H1 (cell line): Measurements from ENCODE around the gene HABP4. TPM values are rescaled to one million over a fixed set of nuclear protein-coding genes. Genes with fewer than 3 reads are reported as not detected.

Experiments
- CTCF ChIA-PET: fragments of 300-600 bp; sonication (Branson Sonifier 250); formaldehyde crosslinking; loops from one replicate; lab custom pipeline; 2021; ENCODE audit not compliant: partially characterized antibody; lab: Charles Lee
- POLR2A ChIA-PET: fragments of 300-600 bp; sonication (Branson Sonifier 250); formaldehyde crosslinking; loops from one replicate; lab custom pipeline; 2021; ENCODE audit warnings: inconsistent platforms; ENCODE audit not compliant: partially characterized antibody; lab: Charles Lee
- DNase-seq, 2 experiments: peaks; one replicate each; pipeline versions ENCODE4 v3.0.0 to v3.0.0-alpha.2; 2010 to 2022; ENCODE audit warnings: low spot score in 2 of 2, low read depth in 1 of 2, mixed read lengths in 1 of 2
- FAIRE-seq: peaks from 2 replicates; lab custom pipeline; 2011; peaks lifted over from hg19 to GRCh38; lab: Jason Lieb, UNC
- H2AFZ ChIP-seq: 2 replicates; pipeline ENCODE4 v1.8.1; 2012; ENCODE audit warnings: low read length, inconsistent platforms
- H2AK5ac ChIP-seq: 2 replicates; pipeline ENCODE4 v1.6.1; 2013; ENCODE audit warnings: low read depth, low read length
- H2BK120ac ChIP-seq: replicated peaks from 2 replicates; pipeline ENCODE3; 2013; ENCODE audit warnings: low read depth, low read length, inconsistent platforms
- H2BK12ac ChIP-seq: 2 replicates; pipeline ENCODE4 v1.6.1; 2013; ENCODE audit warnings: low read depth, low read length
- H2BK15ac ChIP-seq: 2 replicates; pipeline ENCODE4 v1.6.1; 2013; ENCODE audit warnings: low read length
- H2BK20ac ChIP-seq: 2 replicates; pipeline ENCODE4 v1.6.1; 2013; ENCODE audit warnings: low read length
- H2BK5ac ChIP-seq: 2 replicates; pipeline ENCODE4 v1.6.1; 2013; ENCODE audit warnings: low read depth, low read length
- H3K14ac ChIP-seq: 2 replicates; pipeline ENCODE4 v1.6.1; 2013; ENCODE audit warnings: inconsistent platforms; ENCODE audit not compliant: insufficient read length
- H3K18ac ChIP-seq: 2 replicates; pipeline ENCODE4 v1.6.1; 2013; ENCODE audit warnings: low read length; ENCODE audit errors: extremely low read depth
- H3K23ac ChIP-seq: 2 replicates; pipeline ENCODE4 v1.6.1; 2013; ENCODE audit warnings: inconsistent platforms; ENCODE audit not compliant: insufficient read length
- H3K23me2 ChIP-seq: 2 replicates; pipeline ENCODE4 v1.6.1; 2013; ENCODE audit warnings: low read depth, low read length
- H3K27ac ChIP-seq: 2 replicates; pipeline ENCODE4 v1.6.1; 2011; ENCODE audit warnings: low read depth, low read length, inconsistent platforms
- H3K27me3 ChIP-seq, 4 experiments: replicated peaks in 1 of 4; 1 replicate in 1 of 4; 2 replicates in 3 of 4; pipeline versions ENCODE4 v1.6.1 to v1.8.1; 2011 to 2013; ENCODE audit warnings: low read length in 3 of 4, mild to moderate bottlenecking in 3 of 4, inconsistent platforms in 2 of 4, mixed read lengths in 2 of 4, moderate library complexity in 1 of 4; ENCODE audit not compliant: control insufficient read depth in 3 of 4, insufficient read depth in 3 of 4; ENCODE audit errors: extremely low read depth in 1 of 4
- H3K36me3 ChIP-seq, 4 experiments: 2 replicates each; pipeline versions ENCODE4 v1.6.1 to v1.8.1; 2011 to 2013; ENCODE audit warnings: mild to moderate bottlenecking in 4 of 4, low read length in 3 of 4, moderate library complexity in 2 of 4, control low read depth in 1 of 4, inconsistent platforms in 1 of 4; ENCODE audit not compliant: insufficient read depth in 4 of 4, control insufficient read depth in 2 of 4
- H3K4ac ChIP-seq: replicated peaks from 2 replicates; pipeline ENCODE3; 2013; ENCODE audit warnings: low read length, low read depth, mixed read lengths, inconsistent platforms; ENCODE audit not compliant: insufficient read length
- H3K4me1 ChIP-seq, 4 experiments: replicated peaks in 1 of 4; 1 replicate in 1 of 4; 2 replicates in 3 of 4; pipeline versions ENCODE4 v1.6.1 to v1.8.1; 2011 to 2013; ENCODE audit warnings: low read length in 3 of 4, inconsistent platforms in 2 of 4, mixed read lengths in 1 of 4; ENCODE audit not compliant: insufficient read depth in 4 of 4, control insufficient read depth in 3 of 4
- H3K4me2 ChIP-seq, 2 experiments: 2 replicates each; pipeline versions ENCODE4 v1.6.1 to v1.8.1; 2011 to 2013; ENCODE audit warnings: low read depth in 2 of 2, low read length in 2 of 2, control low read depth in 1 of 2, inconsistent platforms in 1 of 2, mild to moderate bottlenecking in 1 of 2; ENCODE audit not compliant: insufficient read depth in 1 of 2
- H3K4me3 ChIP-seq, 4 experiments: fragments of 200-600, 300-600 bp in 1 of 4; sonication (generic), shearing (Covaris generic), sonication (Bioruptor Twin) in 1 of 4; 2 replicates each; pipeline versions ENCODE4 v1.5.1 to v1.8.1; 2011 to 2016; ENCODE audit warnings: low read length in 4 of 4, low read depth in 3 of 4, control low read depth in 2 of 4, inconsistent platforms in 2 of 4, mild to moderate bottlenecking in 2 of 4, mixed read lengths in 1 of 4, moderate library complexity in 1 of 4; ENCODE audit not compliant: insufficient read depth in 2 of 4; ENCODE audit errors: extremely low read depth in 1 of 4
- H3K56ac ChIP-seq: replicated peaks from 2 replicates; pipeline ENCODE3; 2013; ENCODE audit warnings: low read depth, mild to moderate bottlenecking, mixed read lengths, low read length, inconsistent platforms; ENCODE audit not compliant: insufficient read length
- H3K79me1 ChIP-seq: 2 replicates; pipeline ENCODE4 v1.6.1; 2013; ENCODE audit warnings: low read depth, low read length, control low read depth
- H3K79me2 ChIP-seq, 2 experiments: 2 replicates each; pipeline versions ENCODE4 v1.6.1 to v1.8.1; 2012 to 2013; ENCODE audit warnings: low read length in 2 of 2, mild to moderate bottlenecking in 2 of 2, inconsistent platforms in 1 of 2; ENCODE audit not compliant: insufficient read depth in 2 of 2, control insufficient read depth in 1 of 2
- H3K9ac ChIP-seq, 4 experiments: replicated peaks in 1 of 4; 1 replicate in 1 of 4; 2 replicates in 3 of 4; pipeline versions ENCODE4 v1.6.1 to v1.8.1; 2011 to 2013; ENCODE audit warnings: low read depth in 3 of 4, low read length in 3 of 4, control low read depth in 2 of 4, mild to moderate bottlenecking in 2 of 4, moderate library complexity in 2 of 4, inconsistent platforms in 1 of 4; ENCODE audit errors: extremely low read depth in 1 of 4
- H3K9me3 ChIP-seq, 2 experiments: 2 replicates each; pipeline versions ENCODE4 v1.6.1 to v1.8.1; 2012 to 2013; ENCODE audit warnings: mild to moderate bottlenecking in 2 of 2, moderate library complexity in 2 of 2, control low read depth in 1 of 2, inconsistent platforms in 1 of 2, low read depth in 1 of 2, low read length in 1 of 2, mixed read lengths in 1 of 2; ENCODE audit not compliant: insufficient read depth in 2 of 2
- H4K20me1 ChIP-seq, 2 experiments: replicated peaks in 1 of 2; 2 replicates each; pipeline versions ENCODE3 to v1.8.1; 2011 to 2013; ENCODE audit warnings: inconsistent platforms in 2 of 2, low read length in 2 of 2, mild to moderate bottlenecking in 1 of 2; ENCODE audit not compliant: insufficient read depth in 2 of 2, control insufficient read depth in 1 of 2
- H4K5ac ChIP-seq: 2 replicates; pipeline ENCODE4 v1.6.1; 2013; ENCODE audit warnings: low read length, low read depth, mixed read lengths, inconsistent platforms; ENCODE audit not compliant: insufficient read length
- H4K8ac ChIP-seq: 2 replicates; pipeline ENCODE4 v1.8.0; 2013; ENCODE audit warnings: mild to moderate bottlenecking, moderate library complexity, low read length, inconsistent platforms; ENCODE audit not compliant: insufficient read depth; ENCODE audit errors: extremely low read depth
- H4K91ac ChIP-seq: replicated peaks from 2 replicates; pipeline ENCODE3; 2013; ENCODE audit warnings: low read length, mixed read lengths, inconsistent platforms; ENCODE audit not compliant: insufficient read length
- ATF2 ChIP-seq: IDR thresholded peaks from 2 replicates; pipeline ENCODE4 v1.6.1; 2012; ENCODE audit warnings: low read length, inconsistent platforms
- CHD1 ChIP-seq: IDR thresholded peaks from 2 replicates; pipeline ENCODE4 v1.6.1; 2012; ENCODE audit warnings: low read depth, low read length, improper control_type of control experiment
- CREB1 ChIP-seq: IDR thresholded peaks from 2 replicates; pipeline ENCODE4 v1.6.1; 2012; ENCODE audit warnings: inconsistent platforms
- CTCF ChIP-seq, 3 experiments: IDR thresholded peaks; 1 replicate in 2 of 3; 2 replicates in 1 of 3; pipeline versions ENCODE4 v1.5.1 to v1.6.1; 2011; ENCODE audit warnings: low read length in 3 of 3, mild to moderate bottlenecking in 3 of 3, inconsistent platforms in 2 of 3, low read depth in 1 of 3, moderate library complexity in 1 of 3; ENCODE audit not compliant: insufficient read depth in 1 of 3; ENCODE audit errors: control extremely low read depth in 1 of 3
- ZNF274 ChIP-seq: IDR thresholded peaks from 2 replicates; pipeline ENCODE4 v1.7.0; 2012; ENCODE audit warnings: low read length, borderline replicate concordance; ENCODE audit errors: extremely low read depth
- WGBS, 2 experiments: shearing (Covaris generic) in 1 of 2; methylation state at CpG; one replicate each; pipeline versions ENCODE4 v1.1.6 to v1.1.7; 2013 to 2015; ENCODE audit warnings: low lambda C conversion rate in 2 of 2, mixed read lengths in 2 of 2, inconsistent platforms in 1 of 2, low coverage in 1 of 2, missing lambda C conversion rate in 1 of 2; ENCODE audit not compliant: insufficient replicate concordance in 2 of 2, insufficient coverage in 1 of 2, insufficient read length in 1 of 2; ENCODE audit errors: extremely low coverage in 1 of 2, missing lambda C conversion rate in 1 of 2; 5-methylcytosine and 5-hydroxymethylcytosine counted together
- polyA plus RNA-seq, 7 experiments: library from polyadenylated mRNA; depleted of rRNA in 3 of 7; stranded (reverse) in 5 of 7; unstranded in 2 of 7; fragments of >200 nt in 5 of 7; fragments of 200-250 nt in 2 of 7; gene quantifications; 1 replicate in 5 of 7; 2 replicates in 1 of 7; 4 replicates in 1 of 7; pipeline versions ENCODE4 v1.2.1 to v1.2.3, GENCODE V29; 2011 to 2013; ENCODE audit warnings: missing spikeins in 2 of 7, mixed read lengths in 2 of 7
- total RNA-seq: library from RNA; stranded (reverse); fragmentation: NEBNext Ultra II Directional; extraction: Animal tissue kit (Norgen Biotek cat#: 25700); gene quantifications from 2 replicates; pipeline ENCODE4 v1.2.1, GENCODE V29; 2021

HABP4 gene
- total and polyA plus RNA-seq, 2 of the 8 experiments (the other 6 are each of a cell fraction or from before 2014, with no cell fraction given): 3.3 to 11.2 TPM

- Histone ChIP-seq H4K91ac (no peak overlapping the region), H4K20me1 (peaks cover 0 to 1% of the 10 kb centered on the region in 2 experiments), H3K4me3 (no peak overlapping the region), H4K8ac (no peak overlapping the region; the same call in 1 of the 2 replicates), H3K4me1 (peaks cover 4 to 9% (median 8%) of the 10 kb centered on the region in 4 experiments; a peak in 5 of 7 replicates), H3K27ac (no peak overlapping the region), H3K14ac (no peak overlapping the region), H2BK120ac (no peak overlapping the region), H3K18ac (no peak overlapping the region), H3K79me2 (no peaks in the 10 kb centered on the region; a peak in 2 of 4 replicates), H3K56ac (no peak overlapping the region), H3K36me3 (peaks cover 0 to 6% (median 0%) of the 10 kb centered on the region in 4 experiments; a peak in 3 of 8 replicates), H3K27me3 (no peaks in the 10 kb centered on the region), H2BK12ac (no peak overlapping the region; the same call in 1 of the 2 replicates), H4K5ac (no peak overlapping the region), H3K4ac (no peak overlapping the region), H3K23ac (no peak overlapping the region), H3K9me3 (no peaks in the 10 kb centered on the region), H3K9ac (no peak overlapping the region), H2BK15ac (no peak overlapping the region), H2AK5ac (no peak overlapping the region), H2AFZ (no peak overlapping the region), H2BK20ac (no peak overlapping the region), H2BK5ac (no peak overlapping the region), H3K79me1 (no peaks in the 10 kb centered on the region; the same call in 1 of the 2 replicates), H3K4me2 (no peak overlapping the region), H3K23me2 (no peaks in the 10 kb centered on the region)
- DNase-seq (no peak), FAIRE-seq (peak; percentile 45)
- POLR2A ChIA-PET: interaction anchor here (0.6 kb wide), 1 partner anchor 326 kb away, joined by 3 read pairs; no protein-coding TSS in a partner anchor
- CTCF ChIA-PET: interaction anchor here (0.8 to 1.2 kb wide), 4 partner anchors 10 to 207 kb away, joined by 3 to 5 read pairs (median 3); no protein-coding TSS in a partner anchor
- WGBS, 2 experiments: 97% methylated on average over 7 of the region's 7 CpGs; no CpG with 5 or more reads in 1 of the 2 experiments
- TF ChIP-seq CREB1 (no peak), ATF2 (no peak), CHD1 (no peak), CTCF (IDR thresholded peaks at IDR 0.05; ENCODE audit: control extremely low read depth in 1 of 3, insufficient read depth in 1 of 3, low read depth in 1 of 3, low read length in 3 of 3) (no peak), ZNF274 (no peak)
Observed at GRCh38 chr9:96459268-96460007, 9.5 kb downstream of the HABP4 start.
